Mesothelial cell of epicardium (in vitro differentiated cells): ENCODE results near the gene KIFBP. TPM values are rescaled to one million over a fixed set of nuclear protein-coding genes. Genes with fewer than 3 reads are reported as not detected.
"Not testable (repeated sequence)": the region's sequence is repeated elsewhere in the genome, so short reads cannot be mapped to it uniquely, and the experiment has no call there.

Source experiments
- DNase-seq, 2 experiments: peaks; one replicate each; pipeline ENCODE4 v3.0.0; 2021; ENCODE audit warnings: low spot score in 2 of 2; ENCODE audit not compliant: unreplicated experiment in 2 of 2
- H3K27ac Mint-ChIP-seq: 2 replicates; pipeline ENCODE4 v1.8.0; 2021; ENCODE audit warnings: mixed read lengths
- H3K27me3 Mint-ChIP-seq: 2 replicates; pipeline ENCODE4 v1.8.0; 2021; ENCODE audit warnings: low read depth, mixed read lengths
- H3K36me3 Mint-ChIP-seq: 2 replicates; pipeline ENCODE4 v1.8.0; 2021; ENCODE audit warnings: mixed read lengths
- H3K4me1 Mint-ChIP-seq: 2 replicates; pipeline ENCODE4 v1.8.0; 2021; ENCODE audit warnings: mixed read lengths
- H3K4me3 Mint-ChIP-seq: 2 replicates; pipeline ENCODE4 v1.8.0; 2021; ENCODE audit warnings: mild to moderate bottlenecking, moderate library complexity, mixed read lengths
- H3K9me3 Mint-ChIP-seq: 2 replicates; pipeline ENCODE4 v1.8.0; 2021; ENCODE audit warnings: mixed read lengths
- CTCF ChIP-seq: fragments of 200-600 bp; sonication (generic); IDR thresholded peaks from one replicate; pipeline ENCODE4 v1.5.0; 2021; ENCODE audit warnings: antibody characterized with exemption; ENCODE audit not compliant: unreplicated experiment
- total RNA-seq: library from RNA; stranded (reverse); gene quantifications from 3 replicates; pipeline ENCODE4 v1.2.1, GENCODE V29; 2021

KIFBP gene
- 19.1 to 22.7 TPM (median 21.4 TPM) in 3 replicates for total RNA-seq

- Mint-ChIP-seq H3K36me3 (no peaks in the 10 kb centered on the region), H3K9me3 (no peaks in the 10 kb centered on the region), H3K4me3 (peak within 1 kb of the TSS; percentile 99), H3K27ac (peak within 1 kb of the TSS; percentile 99), H3K27me3 (no peaks in the 10 kb centered on the region), H3K4me1 (peaks cover 31% of the 10 kb centered on the region)
- DNase-seq, result peak; percentile 73 to 86
- TF ChIP-seq CTCF, result no peak
These were observed at the start of gene KIFBP for GRCh38 chr10:68988530-68989316. TSS of gene KIFBP (plus strand) at chr10:68988803. CDS start at chr10:68988833, 30 bp downstream.

- no peak for DNase-seq
- TF ChIP-seq CTCF, result no peak
- Mint-ChIP-seq H3K4me1 (no peaks in the 10 kb centered on the region), H3K27ac (no peak overlapping the region), H3K27me3 (no peaks in the 10 kb centered on the region), H3K36me3 (peaks cover 19% of the 10 kb centered on the region), H3K4me3 (no peak overlapping the region), H3K9me3 (no peaks in the 10 kb centered on the region)
These were observed 49.7 kb upstream of the KIFBP start for GRCh38 chr10:68938884-68939283.

- not testable (repeated sequence) for H3K9me3 Mint-ChIP-seq, DNase-seq, H3K27me3 Mint-ChIP-seq, H3K4me3 Mint-ChIP-seq, H3K4me1 Mint-ChIP-seq, H3K27ac Mint-ChIP-seq
- H3K36me3 Mint-ChIP-seq, result peaks cover 15% of the 10 kb centered on the region
These were observed 47.7 kb upstream of the KIFBP start for GRCh38 chr10:68940917-68941316.

GRCh38 chr10:68950598-68950997 is 38.0 kb upstream of the KIFBP start:
- TF ChIP-seq CTCF, result no peak

GRCh38 chr10:68954904-68955303 is 33.7 kb upstream of the KIFBP start:
- TF ChIP-seq CTCF, result no peak
- Mint-ChIP-seq H3K4me3 (peak overlapping the region; percentile 52), H3K27me3 (no peaks in the 10 kb centered on the region), H3K36me3 (peaks cover 3% of the 10 kb centered on the region), H3K9me3 (no peaks in the 10 kb centered on the region), H3K4me1 (peaks cover 9% of the 10 kb centered on the region), H3K27ac (peak overlapping the region; percentile 43)
- no peak for DNase-seq

More at GRCh38 chr10:68950598-68950997, 38.0 kb upstream of the KIFBP start:
- H3K4me1 Mint-ChIP-seq, result no peaks in the 10 kb centered on the region
- H3K9me3 Mint-ChIP-seq, result no peaks in the 10 kb centered on the region
- no peak overlapping the region for H3K27ac Mint-ChIP-seq
- no peak for DNase-seq
- no peak overlapping the region for H3K4me3 Mint-ChIP-seq
- H3K36me3 Mint-ChIP-seq, result peaks cover 13% of the 10 kb centered on the region
- no peaks in the 10 kb centered on the region for H3K27me3 Mint-ChIP-seq

GRCh38 chr10:68955355-68955831 is 33.2 kb upstream of the KIFBP start:
- Mint-ChIP-seq H3K4me3 (peak overlapping the region; percentile 99), H3K27ac (peak overlapping the region; percentile 100), H3K9me3 (no peaks in the 10 kb centered on the region), H3K4me1 (peaks cover 9% of the 10 kb centered on the region), H3K36me3 (peaks cover 4% of the 10 kb centered on the region), H3K27me3 (no peaks in the 10 kb centered on the region)
- no peak for TF ChIP-seq CTCF
- DNase-seq, result no peak
